ENCODE results near the gene UBE2J2. TPM values are rescaled to one million over a fixed set of nuclear protein-coding genes. Genes with fewer than 3 reads are reported as not detected.
A peak's percentile ranks its signal among the peaks of the same experiment; 100 is the strongest.

The UBE2J2 gene
- total RNA-seq, 4 donors from 2014 or later = 31.3 to 42.3 (median 38.3) TPM

DNA sequence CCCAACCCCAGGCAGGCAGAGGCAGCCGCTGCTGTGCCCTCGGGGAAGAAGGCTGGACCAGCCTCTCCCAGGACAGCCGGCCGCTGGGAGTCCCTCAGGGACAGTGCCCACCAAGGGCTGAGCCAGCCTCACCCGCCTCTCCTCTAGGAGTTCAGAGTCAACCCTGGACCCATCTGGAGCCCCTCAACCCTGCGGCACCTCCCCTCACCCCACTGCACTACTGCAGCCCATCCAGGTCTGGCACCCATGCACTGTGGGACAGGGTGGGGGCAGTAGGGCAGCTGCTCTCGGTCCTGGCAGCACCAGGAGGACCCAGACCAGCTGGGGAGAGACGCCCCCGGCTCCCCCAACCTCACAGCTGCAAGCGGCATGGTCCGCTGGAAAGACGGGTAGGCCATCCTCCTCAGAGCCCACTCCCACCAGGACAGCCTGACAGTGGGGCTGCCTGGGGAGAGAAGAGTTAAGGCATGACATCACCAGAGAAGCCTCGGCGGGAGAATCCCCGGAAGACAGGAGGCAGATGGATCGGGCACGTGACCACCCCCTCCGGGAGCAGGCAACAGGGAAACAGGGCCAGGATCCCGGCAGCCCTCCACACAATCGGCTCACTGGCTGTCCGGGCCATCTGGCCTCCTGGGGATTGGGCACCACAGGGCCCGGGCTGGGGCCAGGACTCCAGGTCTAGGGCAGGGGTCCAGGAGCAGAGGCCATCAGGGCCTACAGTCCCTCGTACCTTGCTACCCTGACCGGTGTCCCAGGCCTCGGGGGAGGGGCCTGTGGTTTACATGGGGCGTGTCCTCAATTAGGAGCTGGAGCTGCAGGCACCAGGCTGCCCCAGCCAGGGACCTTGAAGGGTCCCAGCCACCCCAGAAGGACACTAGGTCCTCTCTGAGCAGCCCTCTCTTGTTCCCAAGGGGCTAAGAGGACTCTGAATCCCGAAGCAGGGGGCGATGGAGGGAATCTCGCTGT is 31.0 kb upstream of the UBE2J2 start:
- intact Hi-C loops (cut with DNase I; ENCODE audit: low total_unique reads) = no loop called here
- in situ Hi-C loops (cut with MboI; ENCODE audit: low sequenced_read_pairs in 4 of 4) = no loop called here
- Histone ChIP-seq H3K4me3 (peak overlapping the region; percentile 35 to 92 (median 61)), H3K9me3 (no peaks in the 10 kb centered on the region), H3K27me3 (no peaks in the 10 kb centered on the region), H3K27ac (peak overlapping the region; percentile 58 to 71 (median 67)), H3K36me3 (no peaks in the 10 kb centered on the region), H3K4me1 (peaks cover 37 to 46% of the 10 kb centered on the region in 2 donors)
- ATAC-seq (no peak), DNase-seq (peak; percentile 46 to 66)
- TF ChIP-seq POLR2A (IDR thresholded peaks at IDR 0.05) = no peak

DNA sequence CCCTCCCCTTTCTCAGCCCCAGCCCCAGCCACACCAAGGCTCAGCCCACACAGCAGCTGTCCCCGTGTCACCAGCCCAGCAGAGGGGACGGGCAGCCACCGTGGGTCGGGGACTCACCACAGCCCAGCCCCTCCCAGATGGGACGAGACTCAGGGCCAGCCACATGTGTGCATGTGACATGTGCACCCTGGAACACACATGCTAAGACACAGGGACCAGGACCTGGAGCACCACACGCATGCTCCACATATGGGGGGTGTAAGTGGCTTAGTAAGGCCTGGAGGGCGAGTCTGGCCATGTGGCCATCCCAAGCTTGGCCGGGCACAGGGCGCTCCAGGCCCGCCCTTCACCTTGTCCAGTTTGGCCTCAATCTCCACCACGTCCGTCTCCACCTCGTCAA is 30.1 kb upstream of the UBE2J2 start:
- H3K27ac ChIP-seq = peak overlapping the region in 1 of 4 donors; percentile 64
- H3K36me3 ChIP-seq = no peaks in the 10 kb centered on the region
- intact Hi-C loops (cut with DNase I; ENCODE audit: low total_unique reads) = no loop called here
- H3K4me1 ChIP-seq = peaks cover 30 to 37% of the 10 kb centered on the region in 2 donors
- DNase-seq = no peak
- in situ Hi-C loops (cut with MboI; ENCODE audit: low sequenced_read_pairs in 4 of 4) = no loop called here
- H3K27me3 ChIP-seq = no peaks in the 10 kb centered on the region
- H3K9me3 ChIP-seq = no peaks in the 10 kb centered on the region
- TF ChIP-seq, protein P1, sequence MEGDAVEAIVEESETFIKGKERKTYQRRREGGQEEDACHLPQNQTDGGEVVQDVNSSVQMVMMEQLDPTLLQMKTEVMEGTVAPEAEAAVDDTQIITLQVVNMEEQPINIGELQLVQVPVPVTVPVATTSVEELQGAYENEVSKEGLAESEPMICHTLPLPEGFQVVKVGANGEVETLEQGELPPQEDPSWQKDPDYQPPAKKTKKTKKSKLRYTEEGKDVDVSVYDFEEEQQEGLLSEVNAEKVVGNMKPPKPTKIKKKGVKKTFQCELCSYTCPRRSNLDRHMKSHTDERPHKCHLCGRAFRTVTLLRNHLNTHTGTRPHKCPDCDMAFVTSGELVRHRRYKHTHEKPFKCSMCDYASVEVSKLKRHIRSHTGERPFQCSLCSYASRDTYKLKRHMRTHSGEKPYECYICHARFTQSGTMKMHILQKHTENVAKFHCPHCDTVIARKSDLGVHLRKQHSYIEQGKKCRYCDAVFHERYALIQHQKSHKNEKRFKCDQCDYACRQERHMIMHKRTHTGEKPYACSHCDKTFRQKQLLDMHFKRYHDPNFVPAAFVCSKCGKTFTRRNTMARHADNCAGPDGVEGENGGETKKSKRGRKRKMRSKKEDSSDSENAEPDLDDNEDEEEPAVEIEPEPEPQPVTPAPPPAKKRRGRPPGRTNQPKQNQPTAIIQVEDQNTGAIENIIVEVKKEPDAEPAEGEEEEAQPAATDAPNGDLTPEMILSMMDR (IDR thresholded peaks at IDR 0.05 in 4 of 5, conservative IDR thresholded peaks at IDR 0.05 in 1 of 5) = no peak
- TF ChIP-seq POLR2A (IDR thresholded peaks at IDR 0.05) = no peak
- H3K4me3 ChIP-seq = no peak overlapping the region
- ATAC-seq = no peak

DNA sequence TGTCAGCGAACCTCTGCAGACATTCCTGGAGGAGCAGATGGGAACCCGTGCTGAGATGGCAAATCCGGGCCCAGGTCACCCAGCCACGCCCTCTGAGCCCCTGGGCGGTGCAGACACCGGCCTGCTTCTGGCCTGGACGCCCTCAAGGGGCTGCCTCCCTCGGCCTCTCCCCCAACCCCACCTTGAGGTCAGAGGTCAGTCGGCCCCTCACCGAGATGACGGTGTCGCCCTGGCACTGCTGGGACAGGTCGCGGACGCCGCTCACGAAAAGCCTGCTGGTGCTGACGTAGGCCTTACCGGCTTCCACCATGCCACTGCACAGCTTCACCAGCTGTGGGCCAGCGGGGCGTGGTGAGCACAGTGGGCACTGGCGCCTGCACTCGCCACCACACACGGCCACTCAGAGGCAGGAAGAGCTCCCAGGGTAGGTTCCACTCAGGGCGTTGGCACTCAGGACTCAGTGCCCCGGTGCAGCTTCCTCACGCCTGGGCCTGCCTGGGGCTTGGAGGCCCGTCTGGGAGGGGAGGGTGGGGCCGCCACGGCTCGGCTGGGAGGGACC is 29.4 kb upstream of the UBE2J2 start:
- Histone ChIP-seq H3K27ac (no peak overlapping the region), H3K36me3 (no peaks in the 10 kb centered on the region), H3K4me3 (no peak overlapping the region), H3K9me3 (no peaks in the 10 kb centered on the region), H3K4me1 (peaks cover 30 to 36% of the 10 kb centered on the region in 2 donors), H3K27me3 (no peaks in the 10 kb centered on the region)
- intact Hi-C loops (cut with DNase I; ENCODE audit: low total_unique reads) (no loop called here), in situ Hi-C loops (cut with MboI; ENCODE audit: low sequenced_read_pairs in 4 of 4) (no loop called here)
- TF ChIP-seq, protein P1 (IDR thresholded peaks at IDR 0.05 in 4 of 5, conservative IDR thresholded peaks at IDR 0.05 in 1 of 5) = no peak
- TF ChIP-seq POLR2A (IDR thresholded peaks at IDR 0.05) = no peak
- ATAC-seq (no peak), DNase-seq (no peak)

DNA sequence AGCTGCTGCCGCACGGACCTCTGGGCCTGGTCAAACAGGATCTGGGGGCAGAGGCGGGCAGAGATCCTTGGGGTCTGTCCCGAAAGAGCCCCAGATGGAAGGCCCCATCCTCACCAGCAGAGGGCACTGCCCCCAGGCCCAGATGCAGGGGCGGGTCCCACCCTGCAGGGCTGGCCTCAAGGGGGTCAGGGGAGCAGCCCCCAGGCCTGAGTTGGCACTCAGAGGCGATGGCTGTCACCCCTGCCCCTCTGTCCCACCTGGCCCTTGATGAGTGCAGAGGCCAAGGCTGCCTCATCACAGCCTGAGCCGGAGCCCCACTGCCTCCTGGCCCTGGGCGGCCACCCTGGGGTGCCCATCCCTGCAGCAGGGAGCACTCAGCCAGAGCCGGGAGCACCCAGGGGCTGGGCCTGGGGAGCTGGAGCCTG is 28.4 kb upstream of the UBE2J2 start:
- intact Hi-C loops (cut with DNase I; ENCODE audit: low total_unique reads) = no loop called here

More for the DNA sequence above, 28.4 kb upstream of the UBE2J2 start:
- no peak for ATAC-seq
- in situ Hi-C loops (cut with MboI; ENCODE audit: low sequenced_read_pairs in 4 of 4) = no loop called here
- no peak for DNase-seq
- Histone ChIP-seq H3K27ac (no peak overlapping the region), H3K9me3 (no peaks in the 10 kb centered on the region), H3K4me1 (peaks cover 27 to 33% of the 10 kb centered on the region in 2 donors), H3K36me3 (no peaks in the 10 kb centered on the region), H3K4me3 (no peak overlapping the region), H3K27me3 (no peaks in the 10 kb centered on the region)
- TF ChIP-seq, protein P1 (IDR thresholded peaks at IDR 0.05 in 4 of 5, conservative IDR thresholded peaks at IDR 0.05 in 1 of 5) = peak in 3 of 5 experiments; percentile 11 to 40 (median 20)
- no peak for TF ChIP-seq POLR2A (IDR thresholded peaks at IDR 0.05)

All from gastrocnemius medialis (tissue), 4 donors.